Kidney glomerular epithelial cell (primary cell): ENCODE results near the gene AKT1.
"Not testable (repeated sequence)": the region's sequence is repeated elsewhere in the genome, so short reads cannot be mapped to it uniquely, and the experiment has no call there.

Experiments
- DNase-seq: peaks from one replicate; lab custom pipeline; 2025; lab: John Stamatoyannopoulos, UW

The AKT1 gene

GRCh38 chr14:104753528-104754212 is 41.9 kb downstream of the AKT1 start:
- DNase-seq: no peak

- DNase-seq: peak; percentile 96
These were observed 42.6 kb downstream of the AKT1 start, which contains the start of gene SIVA1 for GRCh38 chr14:104752735-104753527. SIVA1 (plus strand) TSS chr14:104753147; CDS start chr14:104753202, 55 bp downstream.

GRCh38 chr14:104752423-104752734 is 43.2 kb downstream of the AKT1 start:
- DNase-seq: no peak

- no peak for DNase-seq
These were observed 43.8 kb downstream of the AKT1 start for GRCh38 chr14:104751539-104752422.

- not testable (repeated sequence) for DNase-seq
These were observed 44.8 kb downstream of the AKT1 start for GRCh38 chr14:104750753-104751057.

GRCh38 chr14:104750056-104750752 is 45.3 kb downstream of the AKT1 start:
- DNase-seq: no peak

- DNase-seq: peak; percentile 13
These were observed 46.4 kb downstream of the AKT1 start for GRCh38 chr14:104749111-104749649.

- DNase-seq: no peak
These were observed 47.7 kb downstream of the AKT1 start for GRCh38 chr14:104747876-104748275.

- DNase-seq: no peak
These were observed 48.5 kb downstream of the AKT1 start for GRCh38 chr14:104746934-104747481.

GRCh38 chr14:104746071-104746545 is 49.4 kb downstream of the AKT1 start:
- DNase-seq: no peak

- DNase-seq: no peak
These were observed 50.1 kb downstream of the AKT1 start for GRCh38 chr14:104745431-104745830.

- no peak for DNase-seq
These were observed 51.1 kb downstream of the AKT1 start for GRCh38 chr14:104744484-104744883.

- DNase-seq: no peak
These were observed 51.8 kb downstream of the AKT1 start for GRCh38 chr14:104743461-104744380.

GRCh38 chr14:104742586-104743455 is 52.7 kb downstream of the AKT1 start:
- DNase-seq: no peak

GRCh38 chr14:104741803-104742251 is 53.7 kb downstream of the AKT1 start:
- DNase-seq: no peak

GRCh38 chr14:104741108-104741802 is 54.3 kb downstream of the AKT1 start:
- no peak for DNase-seq

- DNase-seq: no peak
These were observed 55.7 kb downstream of the AKT1 start for GRCh38 chr14:104739546-104740516.
